PC-9 (cell line): ENCODE results near the gene GPR149.

Experiments used
- CTCF ChIP-seq: fragments of 200-600 bp; sonication (generic); conservative IDR thresholded peaks from 2 replicates; pipeline ENCODE4 v1.6.1; 2017; ENCODE audit warnings: mixed run types, antibody characterized with exemption, mild to moderate bottlenecking, moderate library complexity
- EZH2 ChIP-seq: fragments of 200-600 bp; sonication (generic); IDR thresholded peaks from 2 replicates; pipeline ENCODE4 v1.8.0; 2017; ENCODE audit warnings: antibody characterized with exemption, low read depth

- TF ChIP-seq EZH2 = no peak
- no peak for TF ChIP-seq CTCF
Observed at GRCh38 chr3:154316974-154317767, 112.8 kb downstream of the GPR149 start.
